K562 (cell line): ENCODE measurements around the gene IRF5. TPM values are rescaled to one million over a fixed set of nuclear protein-coding genes. Genes with fewer than 3 reads are reported as not detected.
A peak's percentile ranks its signal among the peaks of the same experiment; 100 is the strongest.

ENCODE experiments used
- ATAC-seq: fragments of 200-7000 bp; cut with Tn5 transposase; 3 replicates; pipeline ENCODE4 v1.9.1; 2020; ENCODE audit warnings: moderate library complexity
- BruUV-seq: library from RNA; stranded (reverse); fragments of 400-500 nt; replicated peaks from 2 replicates; lab custom pipeline; 2021; lab: Mats Ljungman, UMichigan
- CTCF ChIA-PET: fragments of 300-600 bp; formaldehyde crosslinking; extraction: SDS; loops from one replicate; lab custom pipeline; 2021; ENCODE audit warnings: low intra/inter-chr PET ratio; lab: Yijun Ruan, JAX
- POLR2A ChIA-PET: fragments of 300-600, 350-650 bp; sonication (Branson Sonifier 250); formaldehyde crosslinking; extraction: SDS; loops from one replicate; lab custom pipeline; 2021; ENCODE audit warnings: antibody characterized with exemption, inconsistent platforms; lab: Yijun Ruan, JAX
- DNase-seq, 4 experiments: peaks; one replicate each; pipeline versions ENCODE4 v3.0.0 to v3.0.0-alpha.2; 2011 to 2018; ENCODE audit warnings: low spot score in 3 of 4, mixed read lengths in 3 of 4; ENCODE audit errors: extremely low read depth in 1 of 4
- FAIRE-seq: peaks from 2 replicates; lab custom pipeline; 2011; peaks lifted over from hg19 to GRCh38; lab: Jason Lieb, UNC
- H2AFZ ChIP-seq: 2 replicates; pipeline ENCODE4 v1.6.0; 2011; ENCODE audit warnings: low read depth, low read length, control low read depth, inconsistent platforms
- H3K27ac ChIP-seq: fragments of 200-600 bp; 3 replicates; pipeline ENCODE4 v1.8.0; 2011; ENCODE audit warnings: low read depth, mild to moderate bottlenecking, control low read depth, inconsistent platforms, low read length, moderate library complexity, mixed read lengths; ENCODE audit errors: extremely low read depth
- H3K27me3 ChIP-seq, 2 experiments: fragments of 300-600 bp in 1 of 2; 2 replicates in 1 of 2; 3 replicates in 1 of 2; pipeline versions ENCODE4 v1.6.0 to v1.8.0; 2011; ENCODE audit warnings: inconsistent platforms in 2 of 2, low read length in 2 of 2, mild to moderate bottlenecking in 1 of 2, mixed read lengths in 1 of 2, moderate library complexity in 1 of 2; ENCODE audit not compliant: control insufficient read depth in 2 of 2, insufficient read depth in 2 of 2
- H3K36me3 ChIP-seq: fragments of 300-600 bp; 3 replicates; pipeline ENCODE4 v1.8.0; 2011; ENCODE audit warnings: mild to moderate bottlenecking, low read length, inconsistent platforms; ENCODE audit not compliant: control insufficient read depth, insufficient read depth
- H3K4me1 ChIP-seq, 2 experiments: fragments of 200-600 bp in 1 of 2; replicated peaks in 1 of 2; 2 replicates in 1 of 2; 3 replicates in 1 of 2; pipeline versions ENCODE4 v1.5.1 to v1.8.0; 2011; ENCODE audit warnings: inconsistent platforms in 2 of 2, low read length in 2 of 2, mild to moderate bottlenecking in 1 of 2, mixed read lengths in 1 of 2, moderate library complexity in 1 of 2; ENCODE audit not compliant: control insufficient read depth in 2 of 2, insufficient read depth in 2 of 2
- H3K4me2 ChIP-seq: 2 replicates; pipeline ENCODE4 v1.6.1; 2011; ENCODE audit warnings: low read length, control low read depth, inconsistent platforms, mixed read lengths; ENCODE audit not compliant: insufficient read depth
- H3K4me3 ChIP-seq: fragments of 200-600 bp; sonication (generic), shearing (Covaris generic); 2 replicates; pipeline ENCODE4 v1.5.1; 2016; ENCODE audit warnings: control low read depth, inconsistent platforms
- H3K79me2 ChIP-seq: fragments of 200-600 bp; 3 replicates; pipeline ENCODE4 v1.8.0; 2011; ENCODE audit warnings: low read length, inconsistent platforms; ENCODE audit not compliant: control insufficient read depth, insufficient read depth
- H3K9ac ChIP-seq, 2 experiments: 2 replicates each; pipeline versions ENCODE4 v1.6.0 to v1.6.1; 2011; ENCODE audit warnings: low read depth in 2 of 2, low read length in 2 of 2, control low read depth in 1 of 2, inconsistent platforms in 1 of 2, mild to moderate bottlenecking in 1 of 2, mixed read lengths in 1 of 2; ENCODE audit not compliant: insufficient read depth in 1 of 2
- H3K9me1 ChIP-seq: one replicate; pipeline ENCODE4 v1.6.0; 2011; ENCODE audit warnings: inconsistent platforms, mild to moderate bottlenecking, low read length, moderate library complexity; ENCODE audit not compliant: control insufficient read depth, insufficient read depth
- H3K9me3 ChIP-seq: replicated peaks from 2 replicates; pipeline ENCODE4 v1.5.1; 2011; ENCODE audit warnings: low read depth, low read length, inconsistent platforms; ENCODE audit not compliant: control insufficient read depth, insufficient read depth
- H4K20me1 ChIP-seq: replicated peaks from 2 replicates; pipeline ENCODE4 v1.6.1; 2011; ENCODE audit warnings: low read length, inconsistent platforms, mixed read lengths; ENCODE audit not compliant: control insufficient read depth, insufficient read depth
- CXXC5 ChIP-seq: fragments of 250-450 bp; sonication (Bioruptor Pico); IDR thresholded peaks from 2 replicates; pipeline ENCODE4 v1.8.0; 2022; ENCODE audit warnings: inconsistent platforms, mild to moderate bottlenecking, moderate library complexity
- FOXM1 ChIP-seq, 2 experiments: fragments of 450-650 bp in 1 of 2; sonication (generic) in 1 of 2; formaldehyde crosslinking in 1 of 2; IDR thresholded peaks; 2 replicates each; pipeline versions ENCODE4 v1.6.1 to v1.9.0; 2017 to 2022; ENCODE audit warnings: low read depth in 2 of 2, mild to moderate bottlenecking in 2 of 2, missing genetic modification reagents in 1 of 2, moderate library complexity in 1 of 2
- HIVEP1 ChIP-seq: fragments of 250-450 bp; sonication (Bioruptor Pico); IDR thresholded peaks from 2 replicates; pipeline ENCODE4 v1.4.0; 2020; ENCODE audit warnings: mild to moderate bottlenecking
- HMG20B ChIP-seq: fragments of 250-450 bp; sonication (Bioruptor Pico); IDR thresholded peaks from 2 replicates; pipeline ENCODE4 v1.5.0; 2021; ENCODE audit warnings: mild to moderate bottlenecking
- LEF1 ChIP-seq: fragments of 450-650 bp; IDR thresholded peaks from 2 replicates; pipeline ENCODE4 v1.6.1; 2016; ENCODE audit warnings: mild to moderate bottlenecking
- MEF2D ChIP-seq: conservative IDR thresholded peaks from 2 replicates; pipeline ENCODE4 v1.6.1; 2016; ENCODE audit warnings: low read depth, missing genetic modification characterization, missing compliant biosample characterization
- NCOA1 ChIP-seq: fragments of 450-650 bp; IDR thresholded peaks from 2 replicates; pipeline ENCODE4 v1.6.1; 2016; ENCODE audit warnings: low read depth
- OTX1 ChIP-seq: fragments of 450-650 bp; formaldehyde crosslinking; IDR thresholded peaks from 2 replicates; pipeline ENCODE4 v1.4.0; 2022; ENCODE audit warnings: mild to moderate bottlenecking
- POLR2G ChIP-seq: fragments of 200-400 bp; formaldehyde crosslinking; IDR thresholded peaks from 2 replicates; pipeline ENCODE4 v1.6.1; 2017; ENCODE audit warnings: low read depth, mild to moderate bottlenecking, antibody characterized with exemption, low read length, moderate library complexity
- PYGO2 ChIP-seq: fragments of 450-650 bp; IDR thresholded peaks from 2 replicates; pipeline ENCODE4 v1.6.1; 2016; ENCODE audit warnings: mild to moderate bottlenecking, missing genetic modification characterization, moderate library complexity, missing compliant biosample characterization
- TBP ChIP-seq: optimal IDR thresholded peaks from 2 replicates; pipeline ENCODE3; 2011; ENCODE audit warnings: low read depth, low read length, improper control_type of control experiment
- TCFL5 ChIP-seq: fragments of 250-450 bp; sonication (Bioruptor Pico); conservative IDR thresholded peaks from 2 replicates; pipeline ENCODE4 v1.6.1; 2021; ENCODE audit warnings: mild to moderate bottlenecking, moderate library complexity, matching md5 sums
- ZBTB9 ChIP-seq: fragments of 450-650 bp; formaldehyde crosslinking; IDR thresholded peaks from 2 replicates; pipeline ENCODE4 v1.4.0; 2020; ENCODE audit warnings: mild to moderate bottlenecking, moderate library complexity
- ZNF696 ChIP-seq: fragments of 250-450 bp; sonication (Bioruptor Pico); conservative IDR thresholded peaks from 2 replicates; pipeline ENCODE4 v1.4.0; 2020; ENCODE audit warnings: mild to moderate bottlenecking, moderate library complexity
- ZNF79 ChIP-seq: fragments of 250-450 bp; sonication (Bioruptor Pico); IDR thresholded peaks from 2 replicates; pipeline ENCODE4 v1.4.0; 2020; ENCODE audit warnings: low read depth, mild to moderate bottlenecking, moderate library complexity
- WGBS: fragments of 100-300 bp; shearing (Covaris generic); methylation state at CpG from one replicate; pipeline ENCODE4 v1.1.6; 2016; ENCODE audit warnings: low coverage, mixed read lengths; ENCODE audit not compliant: insufficient coverage; ENCODE audit errors: missing lambda C conversion rate; 5-methylcytosine and 5-hydroxymethylcytosine counted together
- in situ Hi-C: fragments of 300-500 bp; cut with MboI; formaldehyde crosslinking; loops from 4 replicates; pipeline ENCODE4 v1.15.0; 2018; ENCODE audit warnings: inconsistent platforms, mixed read lengths
- intact Hi-C: fragments of 100-400 bp; cut with micrococcal nuclease; formaldehyde crosslinking; loops from 2 replicates; pipeline ENCODE4 v1.14.2; 2022
- polyA plus RNA-seq, 8 experiments: library from polyadenylated mRNA; depleted of rRNA in 4 of 8; stranded (reverse) in 5 of 8; unstranded in 3 of 8; fragments of >200 nt; fragmentation: Nextera tagmentation in 2 of 8; fragmentation: Illumina TruSeq in 1 of 8; extraction: Ambion mirVana in 2 of 8; extraction: Trizol in 1 of 8; gene quantifications; 2 replicates each; pipeline versions ENCODE4 v1.2.1 to v1.2.3, GENCODE V29; 2011 to 2014; ENCODE audit warnings: inconsistent platforms in 1 of 8, missing spikeins in 1 of 8
- total RNA-seq, 7 experiments: library from RNA; depleted of rRNA in 6 of 7; stranded (reverse); fragments of >200 nt in 6 of 7; fragmentation: Illumina TruSeq in 2 of 7; extraction: Trizol in 2 of 7; gene quantifications; 2 replicates each; pipeline versions ENCODE4 v1.2.1 to v1.2.3, GENCODE V29; 2011 to 2021; ENCODE audit warnings: low replicate concordance in 1 of 7
- TF ChIP-seq, protein P1 (sequence below): fragments of 450-650 bp; formaldehyde crosslinking; IDR thresholded peaks from 2 replicates; pipeline ENCODE4 v1.4.0; 2022; ENCODE audit warnings: mild to moderate bottlenecking, moderate library complexity
- TF ChIP-seq, protein P2 (sequence below): fragments of 250-450 bp; sonication (Bioruptor Pico); IDR thresholded peaks from 2 replicates; pipeline ENCODE4 v1.5.0; 2021; ENCODE audit warnings: mild to moderate bottlenecking, moderate library complexity

Gene IRF5
- total and polyA plus RNA-seq, 9 of the 15 experiments (the other 6 are each of a cell fraction or from before 2014, with no cell fraction given) = 0.04 TPM; not detected in 8

DNA sequence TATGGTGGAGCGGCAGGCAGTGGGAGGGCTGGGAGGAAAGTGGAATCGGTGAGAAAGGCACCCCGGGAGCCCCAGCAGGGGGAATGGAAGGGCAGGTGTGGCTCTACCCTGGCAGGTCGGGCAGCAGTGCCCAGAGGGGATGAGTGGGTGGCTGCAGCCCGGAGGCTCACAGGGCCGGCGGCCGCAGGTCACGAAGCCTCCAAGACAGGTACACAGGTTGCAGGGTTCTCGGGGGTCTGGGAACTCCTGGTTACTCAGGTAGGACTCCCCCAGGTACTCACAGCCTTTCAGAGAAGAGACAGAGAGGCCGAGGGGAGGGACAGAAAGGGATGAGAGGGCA, 49.0 kb upstream of the IRF5 start:
- intact Hi-C loops = no loop called here
- Histone ChIP-seq H3K4me1 (peaks cover 0 to 65% of the 10 kb centered on the region in 2 experiments; a peak in 3 of 5 replicates), H3K9me3 (peaks cover 4% of the 10 kb centered on the region), H3K79me2 (no peaks in the 10 kb centered on the region), H3K9ac (peak overlapping the region in 1 of 2 experiments; percentile 11; a peak in 1 of 4 replicates), H3K27ac (no peak overlapping the region), H3K4me2 (no peak overlapping the region), H4K20me1 (no peaks in the 10 kb centered on the region; the same call in 1 of the 2 replicates), H3K4me3 (no peak overlapping the region), H3K36me3 (no peaks in the 10 kb centered on the region), H3K27me3 (peaks cover 14 to 51% of the 10 kb centered on the region in 2 experiments), H2AFZ (no peak overlapping the region), H3K9me1 (no peaks in the 10 kb centered on the region)
- 32% methylated on average over 11 of the region's 11 CpGs for WGBS
- no peak for DNase-seq
- in situ Hi-C loops = no loop called here
- ChIA-PET POLR2A (no interaction called here), CTCF (no interaction called here)
- no peak for ATAC-seq
- FAIRE-seq = no peak
- no TSS peak for BruUV-seq
- TF ChIP-seq ZNF696 (CRISPR knock-in tag) (no peak), ZBTB9 (CRISPR knock-in tag) (no peak), TBP (no peak), LEF1 (no peak), ZNF79 (CRISPR knock-in tag) (no peak), HMG20B (no peak), FOXM1 (IDR thresholded peaks at IDR 0.05; ENCODE audit: low read depth) (no peak), FOXM1 (CRISPR knock-in tag; IDR thresholded peaks at IDR 0.05; ENCODE audit: low read depth) (no peak), PYGO2 (tag) (no peak), HIVEP1 (CRISPR knock-in tag) (no peak), MEF2D (tag) (no peak), CXXC5 (CRISPR knock-in tag) (no peak), OTX1 (no peak), NCOA1 (no peak), TCFL5 (CRISPR knock-in tag) (no peak), POLR2G (no peak)
- TF ChIP-seq, protein P1, sequence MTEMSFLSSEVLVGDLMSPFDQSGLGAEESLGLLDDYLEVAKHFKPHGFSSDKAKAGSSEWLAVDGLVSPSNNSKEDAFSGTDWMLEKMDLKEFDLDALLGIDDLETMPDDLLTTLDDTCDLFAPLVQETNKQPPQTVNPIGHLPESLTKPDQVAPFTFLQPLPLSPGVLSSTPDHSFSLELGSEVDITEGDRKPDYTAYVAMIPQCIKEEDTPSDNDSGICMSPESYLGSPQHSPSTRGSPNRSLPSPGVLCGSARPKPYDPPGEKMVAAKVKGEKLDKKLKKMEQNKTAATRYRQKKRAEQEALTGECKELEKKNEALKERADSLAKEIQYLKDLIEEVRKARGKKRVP = no peak
- TF ChIP-seq, protein P2, sequence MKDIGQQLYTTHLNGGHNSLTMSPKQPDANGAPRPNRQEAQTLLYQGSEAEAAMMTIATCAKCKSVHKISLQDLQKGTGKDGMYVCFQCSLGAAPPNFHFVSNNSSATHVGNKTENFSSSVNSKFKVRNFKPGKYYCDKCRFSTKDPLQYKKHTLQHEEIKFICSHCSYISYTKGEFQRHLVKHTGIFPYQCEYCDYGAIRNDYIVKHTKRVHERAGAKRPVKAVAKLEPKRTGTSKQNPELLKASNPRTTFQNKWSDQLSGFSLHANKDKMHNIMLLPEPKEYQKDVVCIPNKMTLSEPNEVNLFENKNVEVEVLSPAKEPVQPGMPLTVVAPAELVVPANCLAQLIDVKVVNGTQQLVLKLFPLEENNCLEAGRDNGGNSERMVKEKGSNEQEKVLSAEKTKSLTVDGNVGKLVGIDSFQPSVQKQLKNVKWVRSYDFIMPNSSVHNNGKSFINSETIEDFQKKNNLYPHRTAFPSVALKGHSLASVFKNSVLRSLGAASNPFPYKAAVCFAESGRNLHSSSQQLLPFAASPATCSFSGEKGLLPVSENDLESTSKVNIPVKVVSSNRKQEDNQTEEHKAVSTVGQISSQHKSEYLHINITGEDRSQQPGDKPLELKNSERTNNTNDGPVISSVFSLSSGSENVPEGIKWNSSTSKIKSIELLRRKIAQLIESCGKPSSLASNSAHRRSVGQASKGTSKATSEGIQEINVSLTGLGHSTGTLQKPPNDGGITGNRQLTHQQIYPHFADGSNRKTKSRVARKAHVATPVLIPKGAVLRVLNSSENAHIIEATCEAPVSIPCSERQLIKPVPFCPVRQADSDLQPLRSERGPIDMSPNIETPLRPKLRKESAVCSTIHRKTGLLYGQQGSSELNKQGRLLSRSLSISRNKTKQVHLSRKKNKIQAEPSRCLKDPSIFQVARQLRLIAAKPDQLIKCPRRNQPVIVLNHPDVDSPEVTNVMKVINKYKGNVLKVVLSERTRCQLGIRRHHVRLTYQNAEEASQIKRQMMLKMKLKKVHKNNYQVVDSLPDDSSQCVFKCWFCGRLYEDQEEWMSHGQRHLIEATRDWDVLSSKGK (CRISPR knock-in tag) = no peak
